GM23338 (cell line): ENCODE data around the gene ZNF121.

ENCODE experiments used
- EZH2phosphoT487 ChIP-seq: fragments of 200-600 bp; sonication (generic); IDR thresholded peaks from one replicate; pipeline ENCODE4 v1.8.1; 2018; ENCODE audit warnings: antibody characterized with exemption; ENCODE audit not compliant: unreplicated experiment
- JUNB ChIP-seq: IDR thresholded peaks from one replicate; pipeline ENCODE4 v1.6.1; 2016; ENCODE audit warnings: antibody characterized with exemption; ENCODE audit not compliant: unreplicated experiment
- TF ChIP-seq, protein P1 (sequence below), 2 experiments: fragments of 200-600 bp in 1 of 2; sonication (generic) in 1 of 2; conservative IDR thresholded peaks; 2 replicates each; pipeline versions ENCODE4 v1.5.1 to v1.6.1; 2016 to 2017; ENCODE audit warnings: antibody characterized with exemption in 2 of 2, low read depth in 2 of 2, mild to moderate bottlenecking in 2 of 2, moderate library complexity in 1 of 2

DNA sequence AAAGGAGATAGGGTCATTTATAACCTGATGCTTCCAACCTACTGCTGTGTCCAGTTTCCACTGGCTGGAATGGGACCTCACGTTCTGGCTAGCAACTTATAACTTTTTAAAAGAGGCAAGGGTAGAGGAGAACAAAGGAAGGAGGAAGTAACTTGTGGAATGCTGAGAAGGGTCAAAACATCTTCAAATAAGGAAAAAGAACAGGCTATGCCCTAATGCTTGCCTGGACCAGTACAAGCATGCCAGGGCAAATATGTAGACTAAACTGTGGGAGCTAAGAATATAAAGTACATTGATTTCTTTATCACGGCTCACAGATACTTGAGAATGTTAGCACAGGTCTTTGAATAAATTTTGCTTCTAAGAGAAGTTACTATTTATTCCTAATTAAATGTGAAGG, 38.2 kb upstream of the ZNF121 start:
- TF ChIP-seq, protein P1, sequence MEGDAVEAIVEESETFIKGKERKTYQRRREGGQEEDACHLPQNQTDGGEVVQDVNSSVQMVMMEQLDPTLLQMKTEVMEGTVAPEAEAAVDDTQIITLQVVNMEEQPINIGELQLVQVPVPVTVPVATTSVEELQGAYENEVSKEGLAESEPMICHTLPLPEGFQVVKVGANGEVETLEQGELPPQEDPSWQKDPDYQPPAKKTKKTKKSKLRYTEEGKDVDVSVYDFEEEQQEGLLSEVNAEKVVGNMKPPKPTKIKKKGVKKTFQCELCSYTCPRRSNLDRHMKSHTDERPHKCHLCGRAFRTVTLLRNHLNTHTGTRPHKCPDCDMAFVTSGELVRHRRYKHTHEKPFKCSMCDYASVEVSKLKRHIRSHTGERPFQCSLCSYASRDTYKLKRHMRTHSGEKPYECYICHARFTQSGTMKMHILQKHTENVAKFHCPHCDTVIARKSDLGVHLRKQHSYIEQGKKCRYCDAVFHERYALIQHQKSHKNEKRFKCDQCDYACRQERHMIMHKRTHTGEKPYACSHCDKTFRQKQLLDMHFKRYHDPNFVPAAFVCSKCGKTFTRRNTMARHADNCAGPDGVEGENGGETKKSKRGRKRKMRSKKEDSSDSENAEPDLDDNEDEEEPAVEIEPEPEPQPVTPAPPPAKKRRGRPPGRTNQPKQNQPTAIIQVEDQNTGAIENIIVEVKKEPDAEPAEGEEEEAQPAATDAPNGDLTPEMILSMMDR (conservative IDR thresholded peaks at IDR 0.05; ENCODE audit: low read depth in 2 of 2): no peak
- TF ChIP-seq JUNB (no peak), EZH2phosphoT487 (no peak)
